T-helper 2 cell (primary cell): ENCODE measurements around the gene TALDO1.
"Not testable (repeated sequence)": the region's sequence is repeated elsewhere in the genome, so short reads cannot be mapped to it uniquely, and the experiment has no call there.

Source experiments
- DNase-seq, 5 experiments: peaks; one replicate each; pipeline versions ENCODE4 v3.0.0 to v3.0.0-alpha.2; 2012 to 2022

TALDO1 gene

DNA sequence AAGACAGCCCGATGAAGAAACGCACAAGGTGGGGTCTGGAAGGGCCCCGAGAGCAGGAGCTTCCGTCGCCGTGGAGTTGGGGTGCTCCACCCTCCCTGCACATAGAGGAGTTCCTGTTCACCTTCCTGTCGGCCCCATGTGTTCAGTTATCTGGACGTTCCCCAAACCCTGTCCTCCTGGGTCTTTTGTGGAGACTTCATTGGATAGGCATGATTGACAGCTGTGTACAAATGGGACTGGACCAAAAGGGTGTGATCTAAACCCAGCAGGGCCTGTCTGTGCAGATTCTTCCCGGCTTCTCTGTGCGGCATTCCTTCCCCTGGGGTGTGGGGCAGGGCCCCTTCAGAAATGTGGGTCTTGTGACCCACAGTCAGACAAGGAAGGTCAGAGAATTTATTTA is 9.4 kb upstream of the TALDO1 start:
- not testable (repeated sequence) for DNase-seq

DNA sequence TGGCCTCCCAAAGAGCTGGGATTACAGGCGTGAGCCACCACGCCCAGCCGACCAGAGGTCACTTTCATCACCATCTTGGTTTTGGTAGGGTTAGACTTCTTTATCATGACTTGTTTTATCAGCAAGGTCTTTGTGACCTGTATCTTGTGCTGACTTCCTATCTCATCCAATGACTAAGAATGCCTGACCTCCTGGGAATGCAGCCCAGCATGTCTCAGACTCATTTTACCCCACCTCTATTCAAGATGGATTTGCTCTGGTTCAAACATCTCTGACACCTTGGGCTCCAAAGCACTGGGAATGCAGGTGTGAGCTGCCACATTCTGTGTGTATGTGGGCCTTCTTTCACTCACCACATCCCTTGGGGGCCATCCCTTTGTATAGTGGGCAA is 5.1 kb upstream of the TALDO1 start:
- no peak for DNase-seq

DNA sequence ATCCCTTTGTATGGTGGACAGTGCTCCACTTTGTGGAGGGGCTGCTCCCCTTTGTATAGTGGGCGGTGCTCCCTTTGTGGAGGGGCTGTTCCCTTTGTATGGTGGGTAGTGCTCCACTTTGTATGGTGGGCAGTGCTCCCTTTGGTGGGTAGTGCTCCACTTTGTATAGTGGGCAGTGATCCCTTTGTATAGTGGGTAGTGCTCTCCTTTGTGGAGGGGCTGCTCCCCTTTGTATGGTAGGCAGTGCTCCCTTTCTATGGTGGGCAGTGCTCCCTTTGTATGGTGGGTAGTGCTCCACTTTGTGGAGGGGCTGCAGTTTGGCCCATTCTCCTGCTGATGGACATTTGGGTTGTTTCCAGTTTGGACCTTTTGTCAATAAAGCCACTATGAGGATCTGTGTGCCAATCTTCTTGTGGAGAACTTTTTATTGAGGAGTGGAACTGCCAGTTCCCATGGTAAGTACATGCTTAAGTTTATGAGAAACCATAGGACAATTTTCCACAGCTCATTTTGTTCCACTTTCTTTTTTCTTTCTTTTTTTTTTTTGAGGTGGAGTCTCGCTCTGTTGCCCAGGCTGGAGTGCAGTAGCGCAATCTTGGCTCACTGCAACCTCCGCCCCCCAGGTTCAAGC is 4.6 kb upstream of the TALDO1 start:
- no peak for DNase-seq

DNA sequence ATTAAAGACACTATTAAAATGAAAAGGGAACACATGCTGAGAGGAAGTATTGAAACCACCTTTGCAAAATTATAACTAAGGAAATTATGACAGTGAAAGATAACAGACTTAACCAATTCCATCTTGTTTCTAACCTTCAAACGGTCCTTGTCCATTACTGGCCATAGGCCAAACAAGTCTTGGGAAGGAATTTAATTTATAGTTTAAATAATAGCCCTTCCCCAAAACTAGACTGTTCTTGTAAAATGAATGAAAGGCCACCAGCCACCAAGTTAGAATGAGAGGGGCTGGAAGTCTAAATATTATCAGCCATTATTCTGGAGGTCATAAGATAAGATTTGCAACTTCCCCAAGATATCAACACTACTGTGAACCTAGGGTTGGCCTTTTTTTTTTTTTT is 1.8 kb upstream of the TALDO1 start:
- no peak for DNase-seq

DNA sequence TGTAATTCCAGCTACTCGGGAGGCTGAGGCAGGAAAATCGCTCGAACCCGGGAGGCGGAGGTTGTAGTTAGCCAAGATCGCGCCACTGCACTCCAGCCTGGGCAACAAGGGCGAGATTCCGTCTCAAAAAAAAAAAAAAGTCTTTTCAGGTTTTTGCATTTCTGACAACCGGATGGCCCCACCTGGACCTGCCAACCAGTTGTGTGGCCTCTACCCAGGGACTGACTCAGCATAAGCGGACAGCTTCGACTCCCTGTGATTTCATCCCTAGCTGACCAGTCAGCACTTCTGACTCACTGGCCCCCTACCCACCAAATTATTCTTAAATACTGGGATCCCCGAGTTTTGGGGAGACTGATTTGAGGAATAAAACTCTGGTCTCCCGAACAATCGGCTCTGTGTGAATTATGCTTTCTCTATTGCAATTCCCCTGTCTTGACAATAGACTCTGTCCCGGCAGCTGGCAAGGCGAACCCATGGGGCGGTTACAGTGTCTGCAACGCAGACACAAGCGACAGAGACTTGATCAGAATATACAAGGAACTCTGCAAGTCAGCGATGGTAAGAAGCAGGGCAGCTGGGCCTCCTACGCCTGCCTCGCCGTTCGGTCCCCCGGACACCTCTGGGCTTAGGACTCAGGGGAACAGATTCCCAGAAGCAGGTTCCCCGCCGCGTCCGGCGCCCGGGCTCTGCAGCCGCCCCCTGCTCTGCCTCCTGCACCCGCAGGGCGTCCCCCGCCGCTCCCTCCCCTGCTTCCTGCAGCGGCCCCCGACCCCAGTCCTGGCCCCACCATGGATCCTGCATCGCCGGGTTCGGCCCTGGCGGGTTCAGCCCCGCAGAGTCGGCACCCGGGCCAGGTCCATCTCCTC is 741 bp upstream of the TALDO1 start:
- DNase-seq = peak in 1 of 5 experiments; percentile 73

DNA sequence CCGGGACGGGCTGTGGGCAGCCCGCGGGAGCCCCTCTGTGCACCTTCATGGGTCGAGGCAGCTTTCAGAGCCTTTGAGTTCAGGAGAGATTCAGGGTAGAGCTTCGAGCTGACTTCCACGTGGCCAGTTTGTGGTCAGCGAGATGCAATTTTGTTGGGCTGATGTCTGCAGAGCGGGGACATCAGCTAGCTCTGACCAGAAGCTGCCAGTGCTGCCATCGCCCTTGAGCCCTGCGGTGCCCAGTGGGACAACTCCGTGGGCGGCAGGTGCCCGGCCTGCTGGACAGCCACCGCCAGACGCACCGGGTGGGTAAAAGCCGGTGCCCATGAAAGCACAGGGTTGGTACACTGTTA is 719 bp downstream of the TALDO1 start:
- DNase-seq = no peak

DNA sequence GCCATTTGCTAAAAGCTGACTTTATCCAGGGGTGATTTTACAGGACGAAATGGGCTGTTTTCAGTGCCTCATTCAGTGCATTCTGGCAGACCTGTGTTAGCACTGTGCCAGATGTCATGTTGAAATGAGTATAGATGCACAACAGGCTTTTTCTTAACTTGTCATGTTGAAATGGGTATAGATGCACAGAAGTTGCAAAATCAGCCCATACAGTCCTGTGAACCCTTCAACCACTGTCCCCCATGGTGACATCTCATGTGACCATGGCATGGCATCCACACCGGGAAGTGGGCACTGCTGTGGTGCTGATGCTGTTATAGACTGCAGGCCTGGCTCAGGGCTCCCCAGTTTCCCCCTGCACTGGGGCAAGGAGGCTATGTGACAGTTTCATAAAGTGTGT is 2.5 kb downstream of the TALDO1 start:
- no peak for DNase-seq

DNA sequence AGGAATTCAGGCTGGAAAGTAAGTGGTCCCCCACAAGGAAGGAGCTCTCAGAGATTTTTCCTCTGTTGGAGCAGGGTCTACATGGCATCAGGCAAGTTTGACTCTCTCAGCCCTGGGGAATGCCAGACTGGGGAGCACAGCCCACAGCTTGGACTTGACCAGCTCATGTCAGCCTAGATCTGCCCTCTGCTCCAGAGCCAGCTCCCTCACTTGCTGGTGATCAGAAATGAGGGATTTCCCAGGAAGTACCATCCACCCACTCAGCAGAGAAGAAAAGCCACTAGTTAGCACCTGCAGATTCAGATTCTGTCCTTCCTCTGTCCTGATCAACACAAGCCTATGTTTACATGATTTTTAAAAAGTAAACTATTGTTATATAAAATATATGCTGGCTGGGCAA is 13.0 kb downstream of the TALDO1 start:
- DNase-seq = no peak

DNA sequence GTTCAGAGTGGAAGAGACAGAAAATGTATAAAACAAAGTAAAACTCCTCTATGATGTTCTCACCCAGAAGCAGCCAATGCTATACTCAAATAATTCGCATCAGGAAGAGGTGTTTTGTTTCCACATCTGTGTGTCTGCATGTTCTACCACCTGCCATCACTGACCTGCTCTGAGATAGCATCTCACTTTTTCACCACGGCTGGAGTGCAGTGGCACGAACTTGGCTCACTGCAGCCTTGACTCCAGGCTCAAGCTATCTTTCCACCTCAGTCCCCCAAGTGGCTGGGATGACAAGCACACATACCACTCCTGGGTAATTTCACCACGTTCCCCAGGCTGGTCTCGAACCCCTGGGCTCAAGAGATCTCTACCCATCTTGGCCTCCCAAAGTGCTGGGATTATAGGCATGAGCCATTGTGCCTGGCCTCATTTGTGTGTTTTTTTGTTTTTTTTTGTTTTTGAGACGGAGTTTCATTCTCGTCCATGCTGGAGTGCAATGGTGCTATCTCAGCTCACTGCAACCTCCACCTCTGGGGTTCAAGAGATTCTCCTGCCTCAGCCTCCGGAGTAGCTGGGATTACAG is 14.4 kb downstream of the TALDO1 start:
- DNase-seq = no peak

DNA sequence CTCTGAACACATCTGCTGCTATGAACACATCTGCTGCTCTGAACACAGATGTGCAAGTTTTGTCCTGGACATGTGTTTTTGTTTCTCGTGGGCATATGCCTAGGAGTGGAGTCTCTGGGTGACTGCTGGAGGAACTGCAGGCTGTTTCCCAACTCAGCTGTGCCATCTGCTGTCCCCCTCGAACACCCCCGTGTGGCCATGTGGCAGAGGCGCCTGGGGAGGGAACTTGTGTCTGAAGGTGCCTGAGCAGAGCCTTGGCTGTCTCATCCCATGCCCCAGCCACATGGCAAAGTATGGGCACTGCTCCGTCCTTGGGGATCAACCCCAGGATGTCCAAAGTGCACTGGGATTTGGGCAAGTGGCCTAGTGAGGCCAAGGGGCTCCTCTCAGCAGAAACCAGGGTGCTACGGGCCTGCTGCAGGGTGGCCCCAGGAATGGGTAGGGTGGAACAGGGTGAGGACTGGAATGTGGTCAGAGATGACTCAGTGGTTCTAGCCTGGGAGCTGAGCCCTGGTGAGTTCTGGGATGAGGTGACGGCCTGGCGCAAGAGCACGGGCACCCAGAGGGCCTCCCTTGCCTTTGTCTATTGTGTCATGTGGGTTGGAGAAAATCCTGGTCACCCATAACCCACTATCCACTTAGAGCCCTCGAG is 15.3 kb downstream of the TALDO1 start:
- peak in 1 of 5 experiments; percentile 46 for DNase-seq

DNA sequence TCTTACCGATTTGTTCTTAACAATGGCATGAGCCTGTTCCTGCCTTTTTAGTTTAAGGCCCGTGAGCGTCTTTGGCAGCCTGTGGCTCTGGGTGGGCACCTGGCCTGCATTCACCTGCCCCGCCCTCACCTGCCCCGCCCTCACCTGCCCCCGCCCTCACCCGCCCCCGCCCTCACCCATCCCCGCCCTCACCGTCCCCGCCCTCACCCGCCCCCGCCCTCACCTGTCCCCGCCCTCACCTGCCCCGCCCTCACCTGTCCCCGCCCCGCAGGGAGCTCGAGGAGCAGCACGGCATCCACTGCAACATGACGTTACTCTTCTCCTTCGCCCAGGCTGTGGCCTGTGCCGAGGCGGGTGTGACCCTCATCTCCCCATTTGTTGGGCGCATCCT is 15.8 kb downstream of the TALDO1 start:
- DNase-seq = no peak

DNA sequence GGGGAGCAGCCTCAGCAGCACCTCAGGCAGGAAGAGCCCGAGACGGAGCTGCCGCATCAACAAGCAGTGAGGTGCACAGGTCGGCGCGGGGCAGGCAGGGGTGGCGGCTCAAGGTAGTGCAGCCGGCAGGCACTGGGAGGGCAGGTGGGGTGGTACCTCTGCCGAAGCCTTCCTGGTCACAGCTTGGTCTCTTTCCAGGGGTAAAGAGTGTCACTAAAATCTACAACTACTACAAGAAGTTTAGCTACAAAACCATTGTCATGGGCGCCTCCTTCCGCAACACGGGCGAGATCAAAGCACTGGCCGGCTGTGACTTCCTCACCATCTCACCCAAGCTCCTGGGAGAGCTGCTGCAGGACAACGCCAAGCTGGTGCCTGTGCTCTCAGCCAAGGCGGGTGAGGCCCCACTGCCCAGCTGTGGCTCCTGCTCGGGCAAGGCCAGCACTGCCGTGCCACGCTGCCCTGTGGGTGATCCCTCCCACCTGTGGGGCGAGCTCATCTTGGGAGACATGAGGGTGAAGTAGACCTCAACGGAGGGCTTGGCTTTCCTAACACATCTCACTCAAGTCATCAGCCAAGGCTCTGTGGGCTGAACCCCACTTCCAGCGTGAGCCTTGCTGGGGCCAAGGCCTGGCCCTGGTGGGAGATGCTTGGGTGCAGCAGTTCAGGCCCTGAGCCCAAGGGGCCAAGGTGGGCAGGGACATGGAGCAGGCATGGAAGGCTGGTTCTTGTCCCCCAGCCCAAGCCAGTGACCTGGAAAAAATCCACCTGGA is 16.5 kb downstream of the TALDO1 start:
- no peak for DNase-seq

DNA sequence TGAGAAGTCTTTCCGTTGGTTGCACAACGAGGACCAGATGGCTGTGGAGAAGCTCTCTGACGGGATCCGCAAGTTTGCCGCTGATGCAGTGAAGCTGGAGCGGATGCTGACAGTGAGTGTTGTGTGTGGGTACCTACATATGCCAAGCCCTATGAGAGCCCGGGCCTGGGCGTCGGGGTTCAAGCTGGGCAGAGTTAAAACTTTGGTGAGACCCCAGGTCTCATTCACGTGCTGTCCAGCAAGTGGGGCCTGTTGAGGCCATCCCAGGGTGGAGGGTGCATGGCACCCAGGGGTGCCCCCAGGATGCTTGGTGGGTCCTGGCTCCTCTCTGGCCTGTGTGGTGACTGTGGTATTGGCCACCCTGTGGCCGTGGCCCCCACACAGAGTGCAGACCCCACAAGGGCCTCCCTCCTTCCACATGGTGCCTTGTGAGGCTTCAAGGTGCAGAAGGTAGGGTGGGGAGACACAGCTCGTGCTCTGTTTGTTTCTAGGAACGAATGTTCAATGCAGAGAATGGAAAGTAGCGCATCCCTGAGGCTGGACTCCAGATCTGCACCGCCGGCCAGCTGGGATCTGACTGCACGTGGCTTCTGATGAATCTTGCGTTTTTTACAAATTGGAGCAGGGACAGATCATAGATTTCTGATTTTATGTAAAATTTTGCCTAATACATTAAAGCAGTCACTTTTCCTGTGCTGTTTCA is 17.2 kb downstream of the TALDO1 start:
- no peak for DNase-seq

DNA sequence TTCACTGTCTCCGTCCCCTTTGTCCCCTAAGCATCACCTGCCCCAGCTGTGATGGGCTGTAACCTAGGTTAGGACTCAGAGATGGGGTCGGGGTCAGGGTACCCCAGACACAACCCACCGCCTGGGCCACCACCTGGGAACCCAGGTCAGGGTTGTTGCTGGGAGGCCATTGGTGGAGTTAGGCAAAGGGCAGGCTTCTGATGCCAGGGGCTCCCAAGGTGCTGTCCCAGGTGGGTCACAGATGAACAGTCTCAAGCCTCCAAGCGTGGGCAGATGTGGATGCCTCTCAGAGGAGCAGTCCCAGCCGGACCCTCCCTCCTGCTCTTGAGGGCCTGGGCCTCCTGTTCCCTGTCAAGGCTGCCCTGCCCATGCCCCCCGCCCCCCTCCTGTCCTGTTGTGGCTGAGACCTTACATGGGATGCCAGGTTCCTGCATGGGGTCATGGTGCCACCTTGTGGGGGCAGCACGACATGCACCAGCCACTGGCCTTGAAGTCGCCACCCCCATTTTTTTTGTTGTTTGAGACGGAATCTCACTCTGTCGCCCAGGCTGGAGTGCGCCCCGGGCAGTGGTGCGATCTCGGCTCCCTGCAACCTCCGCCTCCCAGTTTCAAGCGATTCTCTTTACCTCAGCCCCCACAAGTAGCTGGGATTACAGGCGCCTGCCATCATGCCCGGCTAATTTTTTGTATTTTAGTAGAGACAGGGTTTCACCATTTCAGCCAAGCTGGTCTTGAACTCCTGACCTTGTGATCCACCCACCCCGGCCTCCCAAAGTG is 17.9 kb downstream of the TALDO1 start:
- DNase-seq = peak in 4 of 5 experiments; percentile 29 to 77 (median 48)

DNA sequence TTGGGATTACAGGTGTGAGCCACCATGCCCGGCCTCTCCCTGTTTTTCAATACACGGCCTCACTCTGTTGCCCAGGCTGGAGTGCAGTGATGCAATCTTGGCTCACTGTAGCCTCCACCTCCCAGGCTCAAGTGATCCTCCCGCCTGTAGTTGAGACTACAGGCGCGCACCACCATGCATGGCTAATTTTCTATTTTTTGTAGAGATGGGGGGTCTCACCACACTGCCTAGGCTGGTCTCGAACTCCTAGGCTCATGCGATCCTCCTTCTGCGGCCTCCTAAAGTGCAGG is 18.5 kb downstream of the TALDO1 start:
- DNase-seq = no peak

DNA sequence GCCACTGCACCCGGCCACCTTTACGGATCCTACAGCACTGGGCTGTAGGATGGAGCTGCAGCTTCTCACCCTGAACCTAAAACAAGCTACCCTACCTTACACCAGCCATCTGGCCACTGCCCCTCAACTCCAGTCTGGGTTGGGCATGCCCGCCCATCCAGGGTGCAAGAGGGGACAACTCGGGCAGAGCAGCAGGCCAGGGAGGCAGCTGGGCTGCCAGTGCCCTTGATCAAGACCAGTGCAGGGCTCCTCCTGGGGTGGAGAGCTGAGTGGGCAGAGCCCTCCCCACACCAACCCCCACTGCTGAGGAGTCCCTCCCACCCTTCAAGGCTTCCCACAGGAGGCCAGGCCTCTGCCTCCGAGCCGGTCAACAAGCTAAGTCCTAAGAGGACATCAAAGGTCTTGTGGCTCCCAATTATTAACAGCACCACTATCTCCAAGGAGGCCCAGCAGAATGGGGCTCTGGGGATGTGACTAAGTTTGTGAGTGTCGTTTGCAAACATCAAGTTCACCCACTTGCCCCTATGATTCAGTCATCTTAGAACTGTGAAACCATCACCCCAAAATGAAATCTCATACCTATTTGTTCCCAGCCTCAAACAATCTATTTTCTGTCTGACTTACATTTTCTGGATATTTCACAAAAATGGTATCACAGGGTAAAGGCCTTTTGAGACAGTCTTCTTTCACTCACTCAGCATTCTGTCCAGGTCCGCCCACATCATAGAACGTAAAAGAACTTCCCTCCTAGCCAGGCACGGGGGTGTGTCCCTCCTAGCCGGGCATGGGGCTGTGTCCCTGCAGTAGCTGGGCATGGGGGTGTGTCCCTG is 19.1 kb downstream of the TALDO1 start:
- no peak for DNase-seq

DNA sequence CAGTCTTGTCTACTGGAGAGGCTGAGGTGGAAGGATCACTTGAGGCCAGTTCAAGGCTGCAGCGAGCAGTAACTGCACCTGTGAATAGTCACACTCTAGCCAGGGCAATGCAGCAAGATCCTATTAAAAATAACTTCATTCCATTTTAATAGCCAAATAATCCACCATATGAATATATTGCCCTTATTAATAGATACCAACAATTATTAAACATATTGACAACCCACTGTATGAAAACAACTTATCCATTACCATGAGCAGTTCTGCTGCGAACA is 19.6 kb downstream of the TALDO1 start:
- DNase-seq = no peak

DNA sequence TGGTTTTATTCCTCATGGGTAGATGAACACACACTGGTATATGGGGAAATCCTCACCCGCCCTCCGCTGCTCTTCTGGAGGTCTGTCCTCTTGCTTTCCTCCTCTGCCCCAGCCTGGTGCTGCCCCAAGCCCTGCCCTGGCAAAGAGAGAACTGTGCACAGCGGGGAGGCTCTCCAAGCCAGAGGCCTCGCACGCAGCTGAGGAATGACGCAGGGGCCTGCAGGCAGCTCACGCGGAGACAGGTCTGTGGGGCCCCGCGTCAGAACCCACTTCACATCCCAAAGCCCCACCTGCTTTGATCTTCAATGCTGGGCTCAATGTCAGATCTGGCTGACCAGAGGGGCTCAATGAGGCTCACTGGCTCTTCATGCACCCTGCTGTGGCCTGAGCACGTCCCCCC is 20.0 kb downstream of the TALDO1 start:
- no peak for DNase-seq

DNA sequence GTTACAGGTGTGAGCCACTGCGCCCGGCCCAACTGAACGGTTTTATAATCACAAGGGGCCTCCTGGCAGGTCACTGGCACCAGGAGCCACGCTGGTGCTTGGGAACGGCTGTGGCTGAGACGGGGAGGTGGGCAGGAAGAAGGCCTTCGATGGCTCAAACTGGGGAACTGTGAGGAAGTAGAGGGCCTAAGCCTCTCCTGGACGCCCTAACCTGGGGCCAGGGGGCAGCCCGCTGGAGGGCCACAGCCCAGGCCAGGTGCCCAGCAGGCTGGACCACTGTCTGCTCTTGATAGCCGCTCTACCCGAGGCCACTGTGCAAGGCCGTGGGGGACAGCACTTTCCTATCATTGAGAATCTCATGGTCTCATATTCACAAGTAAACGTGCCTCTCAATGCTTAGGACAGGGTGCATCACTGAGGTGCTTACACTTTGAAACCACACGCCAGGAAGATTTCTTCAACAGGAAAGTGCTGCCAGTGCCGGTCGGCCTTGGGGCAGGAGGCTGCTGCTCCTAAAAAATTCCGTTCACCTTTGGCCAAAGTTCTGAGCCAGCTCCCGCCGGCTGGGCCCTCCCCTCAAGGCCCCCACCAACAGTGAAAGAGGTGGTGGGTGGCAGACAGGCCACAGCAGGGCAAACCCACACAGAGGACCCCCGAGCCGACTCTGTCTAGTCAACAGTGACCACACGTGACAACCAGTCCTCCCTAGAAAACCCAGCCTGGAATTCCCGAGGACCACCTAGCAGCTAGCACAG is 22.8 kb downstream of the TALDO1 start:
- no peak for DNase-seq
